Brain pericyte (primary cell): Measurements from ENCODE around the gene CRHR1.

Experiments used
- DNase-seq: peaks from one replicate; pipeline ENCODE4 v3.0.0-alpha.2; 2012; ENCODE audit warnings: low read depth, low spot score

CRHR1 gene

DNA sequence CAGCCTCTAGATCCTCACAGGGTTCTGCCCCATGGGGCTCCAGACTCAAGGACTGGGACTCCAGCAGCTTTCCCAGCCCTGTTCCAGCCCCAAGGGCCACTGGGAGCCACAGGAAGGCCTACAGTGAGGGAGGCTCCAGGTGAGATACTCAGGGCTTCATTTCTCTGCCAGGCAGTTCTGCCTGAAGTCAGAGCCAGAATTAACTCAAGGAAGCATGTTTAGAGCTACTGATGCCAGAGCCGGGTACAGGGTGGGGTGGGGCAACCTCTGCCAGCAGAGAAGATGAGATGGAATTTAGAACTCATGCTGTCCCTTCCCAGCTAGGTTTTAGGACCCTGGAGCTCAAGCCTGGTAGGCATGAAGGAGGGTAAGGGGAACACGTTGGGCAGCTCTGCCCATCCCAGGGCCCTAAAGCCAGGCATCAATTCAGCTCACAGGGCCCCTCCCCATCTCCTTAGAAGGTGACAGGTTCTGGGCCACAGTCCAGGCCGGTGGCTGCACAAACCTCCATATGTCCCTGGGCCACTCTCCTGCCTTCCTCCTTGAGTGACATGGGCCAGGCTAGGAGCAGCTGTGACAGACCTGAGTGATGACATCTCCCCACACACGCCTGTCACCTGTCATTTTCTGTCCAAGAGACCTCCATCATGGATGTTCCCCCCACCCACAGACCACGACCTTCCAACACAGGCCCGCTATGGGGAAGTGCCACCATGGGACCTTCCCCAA lies 36.1 kb downstream of the CRHR1 start:
- no peak for DNase-seq

GRCh38 chr17:45821147-45821546 lies 37.0 kb downstream of the CRHR1 start:
- DNase-seq: no peak

DNA sequence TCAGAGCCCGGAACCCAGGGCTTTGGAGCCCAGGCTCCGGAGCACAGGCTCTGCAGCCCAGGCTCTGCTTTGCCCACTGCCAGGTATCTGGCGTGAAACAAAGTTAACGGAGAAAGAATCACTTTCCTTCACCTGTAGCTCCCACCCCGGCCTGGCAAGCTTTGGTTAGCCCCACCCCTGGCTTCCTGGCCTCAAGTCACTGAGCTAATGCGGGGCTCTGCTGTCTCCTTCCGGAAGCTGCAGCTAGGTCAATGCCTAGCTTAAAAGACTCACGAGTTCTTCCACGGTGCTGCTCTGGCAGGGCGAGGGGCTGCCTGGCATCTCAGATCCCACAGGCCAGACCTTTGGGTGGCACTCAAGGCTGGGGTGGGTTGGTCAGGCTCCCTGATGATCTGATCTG lies 39.5 kb downstream of the CRHR1 start:
- DNase-seq: no peak

- DNase-seq: no peak
Measured at GRCh38 chr17:45824475-45824874, 40.4 kb downstream of the CRHR1 start.

- DNase-seq: no peak
Measured at GRCh38 chr17:45824901-45825492, 40.9 kb downstream of the CRHR1 start.

DNA sequence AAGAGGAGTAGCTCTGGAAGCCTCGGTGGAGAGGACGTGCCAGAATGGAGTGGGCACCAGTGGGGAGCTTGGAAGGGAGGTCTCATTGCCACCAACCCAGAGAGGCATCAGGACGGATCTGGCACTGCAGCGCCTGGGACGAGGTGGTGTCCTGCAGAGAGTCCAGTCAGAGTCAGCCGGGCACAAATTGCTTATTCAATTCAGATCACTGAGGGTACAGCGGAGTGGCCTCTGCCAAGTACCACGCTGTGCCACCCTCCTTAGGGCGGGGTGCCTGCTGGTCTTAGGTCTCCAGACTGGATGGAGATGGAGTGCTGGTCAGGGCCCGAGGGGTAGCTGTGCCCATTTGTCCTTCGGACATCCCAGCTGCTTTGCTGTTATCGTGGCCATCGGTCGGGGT lies 41.7 kb downstream of the CRHR1 start:
- no peak for DNase-seq

DNA sequence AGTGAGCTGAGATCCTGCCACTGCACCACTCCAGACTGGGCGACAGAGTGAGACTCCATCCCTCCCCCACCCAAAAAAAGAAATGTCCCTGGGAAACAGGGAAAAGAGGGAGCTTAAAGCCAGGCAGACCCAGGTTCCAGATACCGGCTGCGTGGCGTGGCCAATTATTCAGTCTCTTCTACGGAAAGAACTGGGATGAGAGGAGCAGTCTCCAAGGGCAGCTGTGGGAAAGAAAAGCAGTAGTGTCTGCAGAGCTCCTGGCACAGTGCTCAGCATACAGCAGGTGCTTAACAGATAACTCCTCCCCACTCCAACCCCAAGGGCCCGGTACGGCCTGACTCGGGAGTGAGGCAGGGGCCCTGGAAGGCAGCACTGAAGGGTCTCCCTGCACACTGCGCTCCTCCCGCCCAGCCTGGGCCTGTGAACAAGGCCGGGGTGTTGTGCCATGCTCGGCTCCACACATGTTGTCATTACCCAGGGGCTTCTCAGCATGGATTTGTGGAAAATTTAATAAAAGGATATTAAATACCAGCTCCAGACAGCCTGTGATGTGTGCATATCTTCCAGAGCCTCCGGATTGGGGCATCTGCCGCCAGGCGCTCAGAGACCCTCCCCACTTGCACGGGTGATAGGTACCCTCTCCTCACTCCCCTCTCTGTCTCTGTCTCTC lies 42.9 kb downstream of the CRHR1 start:
- no peak for DNase-seq

DNA sequence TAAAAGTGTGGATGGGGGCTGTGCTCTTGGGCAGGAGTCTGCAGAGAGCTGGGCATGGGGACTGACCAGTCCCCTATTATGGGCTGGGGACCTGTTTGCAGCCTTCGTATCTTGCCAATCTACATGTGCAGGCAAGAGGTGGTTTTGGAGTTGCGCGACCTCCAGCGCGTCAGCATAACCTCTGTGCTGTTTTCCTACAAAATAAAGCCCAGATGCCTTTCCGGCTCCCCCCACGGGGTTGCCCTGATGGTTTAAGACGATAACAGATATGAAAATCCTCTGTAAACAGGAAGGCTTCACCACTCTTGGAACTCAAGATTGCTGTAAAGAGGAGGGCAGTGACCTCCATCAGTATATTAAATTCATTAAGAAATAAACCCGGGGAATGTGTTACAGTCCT lies 44.1 kb downstream of the CRHR1 start:
- DNase-seq: no peak

DNA sequence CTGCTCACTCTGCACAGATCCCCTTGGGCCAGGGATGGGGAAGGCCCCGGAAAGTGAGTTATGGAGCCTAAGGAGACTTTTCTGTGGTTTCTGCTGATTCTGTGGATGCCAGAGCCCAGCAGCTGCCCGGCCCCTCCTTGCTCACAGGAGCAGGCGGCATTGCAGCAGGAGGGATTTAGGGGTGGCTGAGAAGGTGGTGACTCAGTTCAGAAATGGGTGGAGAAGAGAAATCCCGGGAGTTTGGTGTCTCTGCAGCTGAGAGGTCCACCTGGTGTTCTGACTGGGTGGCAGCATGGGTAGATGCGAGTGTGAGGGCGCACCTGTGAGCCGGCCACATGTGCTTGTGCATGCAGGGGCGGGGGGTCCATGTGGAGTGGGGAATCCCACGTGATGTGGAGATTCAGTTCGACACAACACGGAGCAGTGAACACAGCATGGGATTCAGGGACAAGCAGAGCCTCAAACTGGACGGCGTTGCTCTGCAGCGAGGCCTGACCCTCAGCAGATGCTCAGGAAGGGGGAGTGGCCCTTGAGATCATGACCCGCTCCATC lies 44.5 kb downstream of the CRHR1 start:
- no peak for DNase-seq

DNA sequence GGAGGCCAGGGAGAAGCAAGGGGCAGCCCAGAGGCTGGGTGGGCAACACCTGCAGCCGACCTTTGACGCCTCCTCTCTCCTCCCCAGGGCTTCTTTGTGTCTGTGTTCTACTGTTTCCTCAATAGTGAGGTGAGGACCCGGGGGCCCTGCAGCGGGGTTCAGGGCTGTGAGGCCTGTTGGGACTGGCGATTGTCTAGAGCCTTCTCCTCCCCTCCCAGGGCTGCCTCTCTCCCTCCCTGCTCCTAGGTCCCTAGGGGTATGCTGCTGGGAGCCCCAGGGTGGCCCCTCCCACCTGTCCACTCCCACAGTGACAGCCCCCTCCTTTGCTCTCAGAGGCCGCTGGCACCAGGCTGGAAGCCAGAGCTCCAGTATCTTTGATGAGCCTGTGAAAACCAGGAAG lies 49.8 kb downstream of the CRHR1 start:
- DNase-seq: no peak

GRCh38 chr17:45834471-45835396 lies 50.6 kb downstream of the CRHR1 start:
- no peak for DNase-seq

- DNase-seq: no peak
Measured at GRCh38 chr17:45835481-45835880, 51.4 kb downstream of the CRHR1 start.

DNA sequence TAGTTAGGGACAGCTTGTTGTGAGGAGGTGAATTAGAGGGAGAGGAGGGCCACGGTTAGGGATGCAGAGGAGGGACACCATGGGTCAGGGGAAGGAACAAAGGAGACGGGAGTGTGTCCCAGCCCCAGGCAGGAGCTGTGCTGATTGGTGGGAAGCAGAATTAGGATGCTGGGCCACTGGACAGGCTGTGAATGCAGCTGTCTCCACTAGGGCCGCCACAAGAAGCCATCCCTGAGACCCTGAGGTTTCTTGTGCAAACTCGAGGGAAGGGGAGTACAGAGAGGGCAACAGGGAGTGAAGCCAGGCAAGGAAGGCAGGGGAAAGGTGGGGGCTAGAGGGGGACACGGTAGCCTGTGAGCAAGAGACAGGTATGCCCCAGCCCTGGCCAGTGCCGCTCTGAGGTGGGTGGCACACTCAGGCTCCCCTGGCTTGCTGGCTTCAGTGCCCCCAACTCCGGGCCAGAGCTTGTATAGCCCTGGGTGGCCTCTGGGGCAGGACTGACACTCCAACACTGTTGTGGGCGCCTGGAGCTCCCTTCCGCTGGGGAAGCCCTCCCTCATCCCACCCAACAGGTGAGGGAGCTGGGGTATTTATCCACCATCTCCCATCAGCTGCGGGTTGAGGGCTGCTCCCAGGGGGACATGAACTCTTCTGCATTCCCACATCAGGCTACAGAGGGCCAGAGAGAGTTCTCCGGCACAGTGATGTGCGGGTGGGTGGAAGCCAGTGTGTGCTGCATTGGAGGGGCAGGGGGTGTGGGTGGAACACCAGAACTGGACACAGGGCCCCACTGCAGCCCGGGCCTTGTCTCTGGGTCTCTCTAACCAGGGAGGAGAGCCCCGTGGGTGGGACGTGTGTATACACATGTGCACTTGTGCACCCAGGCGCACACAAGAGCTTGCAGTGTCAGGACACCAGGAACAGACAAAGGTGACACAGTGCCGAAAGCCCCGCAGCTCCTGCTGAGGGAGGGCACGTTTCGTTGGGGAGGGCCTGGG lies 52.2 kb downstream of the CRHR1 start:
- DNase-seq: no peak

GRCh38 chr17:45837187-45837586 lies 53.1 kb downstream of the CRHR1 start:
- DNase-seq: no peak

DNA sequence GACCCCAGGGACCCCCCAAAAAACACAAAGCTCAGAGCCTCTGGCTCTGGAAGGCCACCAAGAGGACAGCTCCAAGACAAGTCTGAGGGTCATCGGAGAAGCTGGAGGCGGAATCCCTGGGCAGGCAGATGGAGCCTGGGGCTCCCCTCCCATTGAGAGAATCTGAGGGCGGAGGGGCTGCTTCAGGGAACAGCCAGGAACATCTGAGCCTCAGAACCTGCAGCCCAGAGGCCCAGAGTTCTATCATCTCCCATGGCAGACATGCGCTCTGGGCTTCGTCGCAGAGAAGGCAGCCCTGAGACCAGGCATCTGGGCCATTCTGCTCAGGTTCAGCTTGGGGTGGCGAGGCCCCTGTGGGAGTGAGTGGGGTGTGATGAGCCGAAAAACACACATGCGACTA lies 53.5 kb downstream of the CRHR1 start:
- no peak for DNase-seq

- DNase-seq: no peak
Measured at GRCh38 chr17:45838751-45839295, 54.7 kb downstream of the CRHR1 start.

DNA sequence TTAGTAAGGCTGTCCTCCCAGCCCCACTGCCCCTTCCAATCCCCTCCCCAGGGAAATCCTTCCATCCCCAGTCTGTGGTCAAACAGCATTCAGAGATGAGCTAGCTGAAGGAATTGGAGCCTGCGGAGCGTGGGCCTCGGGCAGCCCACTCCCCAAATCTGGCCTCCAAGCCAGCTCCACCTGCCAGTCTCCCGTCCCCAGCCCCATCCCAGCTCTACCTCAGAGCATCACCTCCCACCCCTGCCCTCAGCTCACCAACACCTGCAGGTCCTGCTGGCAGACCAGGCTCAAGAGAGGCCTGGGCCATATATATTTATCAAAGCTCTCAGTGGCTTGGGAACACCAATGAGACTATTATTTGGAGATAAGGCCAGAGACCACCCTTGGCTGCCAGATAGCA lies 55.3 kb downstream of the CRHR1 start:
- no peak for DNase-seq

DNA sequence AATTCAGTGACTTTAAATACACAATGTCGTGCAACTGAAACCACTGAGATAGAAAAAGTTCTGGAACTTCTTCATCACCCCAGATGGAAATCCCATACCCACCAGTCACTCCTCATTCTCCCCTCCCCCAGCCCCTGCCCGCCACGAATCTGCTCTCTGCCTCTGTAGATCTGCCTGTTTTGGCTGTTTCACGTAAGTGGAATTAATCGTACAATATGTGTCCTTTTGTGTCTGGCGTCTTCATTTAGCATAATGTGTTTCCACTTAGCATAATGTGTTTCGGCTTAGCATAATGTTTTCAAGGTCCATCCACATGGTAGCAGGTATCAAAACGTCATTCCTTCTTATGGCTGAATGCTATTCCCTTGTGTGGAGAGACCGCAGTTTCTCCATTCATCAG lies 57.1 kb downstream of the CRHR1 start:
- DNase-seq: no peak

DNA sequence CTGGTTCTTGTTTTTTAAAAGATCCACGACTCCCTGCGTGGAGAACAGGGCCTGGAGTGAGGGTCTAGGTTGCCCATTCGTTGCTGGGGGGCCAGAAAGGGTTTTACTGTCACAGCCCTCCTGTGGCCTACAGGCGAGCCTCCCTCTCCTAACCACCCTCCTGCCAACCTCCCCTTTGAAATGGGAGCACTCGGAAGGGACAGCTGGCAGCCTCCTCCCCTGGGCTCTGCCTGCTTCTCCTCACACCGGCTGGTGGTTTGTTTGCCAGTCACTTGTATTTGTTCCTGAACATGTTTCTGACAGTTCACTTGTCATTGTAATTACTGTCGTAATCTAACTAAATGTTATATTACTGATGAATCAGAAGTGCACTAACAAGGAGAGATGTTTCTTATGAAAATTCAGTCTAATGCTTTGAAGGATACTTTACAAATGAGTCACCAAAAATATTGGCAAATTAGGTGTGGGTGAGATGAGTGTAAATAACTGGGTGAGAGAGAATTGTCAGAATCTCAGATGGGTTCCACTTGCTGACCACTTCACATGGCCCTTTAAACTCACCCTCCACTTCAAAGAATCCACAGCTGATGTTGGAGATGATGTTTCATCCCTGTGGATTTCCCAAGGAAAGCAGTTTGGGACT lies 57.9 kb downstream of the CRHR1 start:
- DNase-seq: no peak

DNA sequence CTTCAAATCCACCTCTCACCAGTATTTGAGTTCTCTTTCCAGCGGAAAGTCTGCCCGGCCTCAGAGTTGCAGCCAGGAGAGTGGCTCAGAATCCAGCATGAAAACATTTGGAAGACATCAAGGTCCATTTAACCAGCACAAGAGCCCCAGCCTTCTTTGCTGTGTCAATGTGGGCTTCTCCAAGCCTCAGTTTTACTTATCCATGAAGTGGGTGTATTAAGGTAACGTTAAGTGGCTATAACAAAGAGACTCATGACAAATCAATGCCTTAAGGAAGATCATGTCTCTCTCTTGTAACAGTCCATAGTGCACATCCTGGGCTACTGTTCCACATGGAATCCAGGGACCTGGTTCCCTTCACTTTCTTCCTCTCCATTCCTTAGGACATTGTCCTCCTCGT lies 59.6 kb downstream of the CRHR1 start:
- DNase-seq: no peak
